ENCODE measurements around the gene ISL1.
A peak's percentile ranks its signal among the peaks of the same experiment; 100 is the strongest.

The ISL1 gene

DNA sequence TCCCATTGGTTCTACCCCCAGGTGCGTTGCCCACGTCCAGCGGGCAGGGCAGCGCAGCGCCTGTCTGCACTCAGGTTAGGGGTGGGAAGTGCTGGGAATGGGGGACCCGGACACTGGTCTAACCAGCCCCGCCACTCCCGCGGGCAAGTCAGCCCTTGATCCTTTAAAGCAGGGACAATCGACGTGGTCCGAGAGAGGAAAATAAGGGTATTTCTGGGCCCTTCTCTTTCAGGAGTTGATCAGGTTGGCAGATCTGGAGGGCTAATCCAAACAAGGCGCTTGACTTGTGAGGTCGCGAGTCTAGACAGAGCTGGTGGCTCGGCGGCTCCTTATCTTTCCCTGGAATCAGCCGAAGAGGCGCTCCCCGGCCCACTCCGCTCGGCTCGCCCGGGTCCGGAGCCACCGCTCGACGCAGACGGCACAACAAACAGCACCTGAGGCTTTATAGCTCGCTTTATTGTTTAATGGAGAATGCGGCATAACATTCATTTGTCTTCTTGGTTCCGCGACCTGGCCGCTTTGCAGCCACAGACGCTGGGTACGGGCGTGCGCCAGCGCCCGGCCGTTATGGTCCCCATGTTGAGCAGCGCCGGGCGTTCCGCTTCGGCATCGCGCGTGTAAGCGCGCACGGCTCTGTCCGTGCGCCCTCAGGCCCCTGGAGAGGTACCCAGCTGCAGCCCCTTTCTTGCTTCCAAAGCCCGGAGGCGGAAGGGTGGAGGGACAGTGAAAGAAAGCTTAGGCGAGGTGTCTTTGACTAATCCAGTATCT is 15.8 kb downstream of the ISL1 start:
- Histone ChIP-seq H3K4me1 (ENCODE audit: control insufficient read depth, low read depth, low read length) (peaks cover 7% of the 10 kb centered on the region), H2BK5ac (ENCODE audit: low read length) (no peak overlapping the region), H3K4me2 (ENCODE audit: low read length) (peak overlapping the region; percentile 91), H3K18ac (ENCODE audit: low read length) (peak overlapping the region; percentile 34), H3K27me3 (ENCODE audit: insufficient read depth, low read length, poor library complexity) (peaks cover 10% of the 10 kb centered on the region), H3K4ac (ENCODE audit: low read depth, low read length) (no peak overlapping the region), H3K56ac (ENCODE audit: low read length) (peak overlapping the region; percentile 77), H2AK5ac (ENCODE audit: low read length) (no peak overlapping the region), H4K5ac (ENCODE audit: low read length) (no peak overlapping the region), H4K8ac (ENCODE audit: low read depth, low read length) (no peak overlapping the region), H3K36me3 (ENCODE audit: control insufficient read depth, insufficient read depth, low read length) (no peaks in the 10 kb centered on the region), H3K23ac (ENCODE audit: low read length) (no peak overlapping the region), H2BK15ac (replicated peaks; ENCODE audit: low read depth) (no peak overlapping the region), H3K79me2 (ENCODE audit: control insufficient read depth, insufficient read depth, low read length) (no peaks in the 10 kb centered on the region), H3K9ac (ENCODE audit: low read length) (peak overlapping the region; percentile 47), H3K27ac (ENCODE audit: low read depth, low read length) (no peak overlapping the region), H2BK120ac (ENCODE audit: low read depth, low read length) (no peak overlapping the region), H3K79me1 (ENCODE audit: low read length) (no peaks in the 10 kb centered on the region), H3K4me3 (ENCODE audit: low read length) (peak overlapping the region; percentile 25)
- DNase-seq = peak; percentile 71
- no CpG with 5 or more reads among the region's 57 CpGs for WGBS (ENCODE audit: extremely low coverage, insufficient coverage, low lambda C conversion rate)

DNA sequence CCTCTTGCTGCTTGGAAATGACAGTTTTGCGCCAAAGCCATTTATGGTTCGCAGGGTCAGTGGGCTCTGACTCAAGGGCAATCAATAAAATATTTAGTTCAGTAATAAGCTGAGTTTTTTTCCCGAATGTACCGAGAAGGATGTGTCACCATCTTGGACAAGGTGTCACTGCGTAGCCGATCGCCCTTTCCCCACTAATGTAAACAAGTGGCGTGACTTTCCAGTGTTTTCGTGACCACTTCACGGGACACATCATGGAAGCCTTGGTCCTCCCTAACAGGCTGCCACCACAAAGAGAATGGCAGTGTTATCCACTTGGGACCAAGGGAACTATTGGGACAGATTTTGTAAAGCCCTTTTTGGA is 16.4 kb downstream of the ISL1 start:
- peak overlapping the region; percentile 25 for H3K4me3 ChIP-seq (ENCODE audit: low read length)
- no peak overlapping the region for H4K8ac ChIP-seq (ENCODE audit: low read depth, low read length)
- no peak overlapping the region for H3K4ac ChIP-seq (ENCODE audit: low read depth, low read length)
- H3K23ac ChIP-seq (ENCODE audit: low read length) = no peak overlapping the region
- H3K27me3 ChIP-seq (ENCODE audit: insufficient read depth, low read length, poor library complexity) = peaks cover 10% of the 10 kb centered on the region
- H2BK15ac ChIP-seq (replicated peaks; ENCODE audit: low read depth) = no peak overlapping the region
- no peak for DNase-seq
- H3K36me3 ChIP-seq (ENCODE audit: control insufficient read depth, insufficient read depth, low read length) = no peaks in the 10 kb centered on the region
- H2BK120ac ChIP-seq (ENCODE audit: low read depth, low read length) = no peak overlapping the region
- H3K56ac ChIP-seq (ENCODE audit: low read length) = peak overlapping the region; percentile 77
- H3K4me1 ChIP-seq (ENCODE audit: control insufficient read depth, low read depth, low read length) = peaks cover 7% of the 10 kb centered on the region
- H2AK5ac ChIP-seq (ENCODE audit: low read length) = no peak overlapping the region
- H3K18ac ChIP-seq (ENCODE audit: low read length) = no peak overlapping the region
- H3K4me2 ChIP-seq (ENCODE audit: low read length) = peak overlapping the region; percentile 91
- no peak overlapping the region for H2BK5ac ChIP-seq (ENCODE audit: low read length)
- no peak overlapping the region for H3K27ac ChIP-seq (ENCODE audit: low read depth, low read length)
- H3K79me2 ChIP-seq (ENCODE audit: control insufficient read depth, insufficient read depth, low read length) = no peaks in the 10 kb centered on the region
- no CpG with 5 or more reads among the region's 10 CpGs for WGBS (ENCODE audit: extremely low coverage, insufficient coverage, low lambda C conversion rate)
- H4K5ac ChIP-seq (ENCODE audit: low read length) = no peak overlapping the region
- peak overlapping the region; percentile 47 for H3K9ac ChIP-seq (ENCODE audit: low read length)
- H3K79me1 ChIP-seq (ENCODE audit: low read length) = no peaks in the 10 kb centered on the region

DNA sequence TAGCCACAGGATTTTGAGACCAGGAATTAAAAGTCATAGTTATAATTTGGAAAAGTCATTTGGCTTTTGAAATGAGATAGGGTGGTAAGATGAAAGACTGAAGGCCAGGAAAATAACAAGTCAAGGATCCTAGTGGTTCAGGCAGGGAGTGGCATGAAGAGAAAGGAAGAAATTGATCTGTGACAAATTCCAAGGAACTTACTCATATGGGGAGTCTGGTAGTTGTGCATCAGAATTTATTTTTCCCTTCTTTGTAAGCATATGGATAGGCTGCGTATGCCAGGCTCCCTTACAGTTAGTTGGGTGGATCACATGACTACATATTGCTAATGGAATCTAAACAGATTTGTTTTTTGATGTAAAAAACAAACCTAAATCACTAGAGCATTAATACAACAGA is 21.0 kb downstream of the ISL1 start:
- Histone ChIP-seq H4K8ac (ENCODE audit: low read depth, low read length) (no peak overlapping the region), H3K79me1 (ENCODE audit: low read length) (no peaks in the 10 kb centered on the region), H2BK15ac (replicated peaks; ENCODE audit: low read depth) (no peak overlapping the region), H2BK120ac (ENCODE audit: low read depth, low read length) (no peak overlapping the region), H2AK5ac (ENCODE audit: low read length) (no peak overlapping the region), H3K27ac (ENCODE audit: low read depth, low read length) (no peak overlapping the region), H3K4me3 (ENCODE audit: low read length) (no peak overlapping the region), H2BK5ac (ENCODE audit: low read length) (no peak overlapping the region), H3K4ac (ENCODE audit: low read depth, low read length) (no peak overlapping the region), H3K56ac (ENCODE audit: low read length) (no peak overlapping the region), H3K79me2 (ENCODE audit: control insufficient read depth, insufficient read depth, low read length) (no peaks in the 10 kb centered on the region), H3K36me3 (ENCODE audit: control insufficient read depth, insufficient read depth, low read length) (no peaks in the 10 kb centered on the region), H3K4me1 (ENCODE audit: control insufficient read depth, low read depth, low read length) (peaks cover 3% of the 10 kb centered on the region), H3K27me3 (ENCODE audit: insufficient read depth, low read length, poor library complexity) (peaks cover 2% of the 10 kb centered on the region), H4K5ac (ENCODE audit: low read length) (no peak overlapping the region), H3K9ac (ENCODE audit: low read length) (no peak overlapping the region), H3K4me2 (ENCODE audit: low read length) (no peak overlapping the region), H3K23ac (ENCODE audit: low read length) (no peak overlapping the region), H3K18ac (ENCODE audit: low read length) (no peak overlapping the region)
- peak; percentile 34 for DNase-seq
- no CpG with 5 or more reads among the region's 1 CpG for WGBS (ENCODE audit: extremely low coverage, insufficient coverage, low lambda C conversion rate)

DNA sequence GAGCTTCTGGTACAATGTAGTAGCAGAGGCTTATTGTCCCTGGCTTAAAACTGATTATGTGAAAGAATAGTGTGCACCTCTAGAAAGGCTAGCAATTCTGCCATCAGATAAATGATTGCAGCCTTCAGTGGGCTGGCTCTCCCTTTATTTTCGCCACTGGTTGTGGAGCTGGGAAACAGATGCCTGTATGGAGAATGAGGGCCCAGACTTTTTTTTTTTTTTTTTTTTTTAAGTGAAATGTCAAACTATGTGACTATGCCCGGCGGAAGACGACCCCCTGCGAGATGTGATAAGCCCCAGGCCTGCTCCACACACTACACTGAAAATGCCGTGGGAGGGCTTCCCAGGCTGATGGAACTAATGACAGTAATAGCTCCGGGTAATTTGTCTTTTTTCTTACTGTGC is 28.7 kb downstream of the ISL1 start:
- no CpG with 5 or more reads among the region's 7 CpGs for WGBS (ENCODE audit: extremely low coverage, insufficient coverage, low lambda C conversion rate)
- no peak overlapping the region for H4K5ac ChIP-seq (ENCODE audit: low read length)
- H3K4me3 ChIP-seq (ENCODE audit: low read length) = no peak overlapping the region
- no peak overlapping the region for H2AK5ac ChIP-seq (ENCODE audit: low read length)
- no peaks in the 10 kb centered on the region for H3K36me3 ChIP-seq (ENCODE audit: control insufficient read depth, insufficient read depth, low read length)
- H3K23ac ChIP-seq (ENCODE audit: low read length) = no peak overlapping the region
- no peak overlapping the region for H3K27ac ChIP-seq (ENCODE audit: low read depth, low read length)
- H3K56ac ChIP-seq (ENCODE audit: low read length) = no peak overlapping the region
- H2BK5ac ChIP-seq (ENCODE audit: low read length) = no peak overlapping the region
- H3K79me1 ChIP-seq (ENCODE audit: low read length) = no peaks in the 10 kb centered on the region
- H3K4me1 ChIP-seq (ENCODE audit: control insufficient read depth, low read depth, low read length) = no peaks in the 10 kb centered on the region
- no peak overlapping the region for H2BK120ac ChIP-seq (ENCODE audit: low read depth, low read length)
- no peaks in the 10 kb centered on the region for H3K27me3 ChIP-seq (ENCODE audit: insufficient read depth, low read length, poor library complexity)
- no peak overlapping the region for H4K8ac ChIP-seq (ENCODE audit: low read depth, low read length)
- H2BK15ac ChIP-seq (replicated peaks; ENCODE audit: low read depth) = no peak overlapping the region
- H3K4me2 ChIP-seq (ENCODE audit: low read length) = no peak overlapping the region
- H3K79me2 ChIP-seq (ENCODE audit: control insufficient read depth, insufficient read depth, low read length) = no peaks in the 10 kb centered on the region
- H3K9ac ChIP-seq (ENCODE audit: low read length) = no peak overlapping the region
- H3K4ac ChIP-seq (ENCODE audit: low read depth, low read length) = no peak overlapping the region
- no peak for DNase-seq
- no peak overlapping the region for H3K18ac ChIP-seq (ENCODE audit: low read length)

DNA sequence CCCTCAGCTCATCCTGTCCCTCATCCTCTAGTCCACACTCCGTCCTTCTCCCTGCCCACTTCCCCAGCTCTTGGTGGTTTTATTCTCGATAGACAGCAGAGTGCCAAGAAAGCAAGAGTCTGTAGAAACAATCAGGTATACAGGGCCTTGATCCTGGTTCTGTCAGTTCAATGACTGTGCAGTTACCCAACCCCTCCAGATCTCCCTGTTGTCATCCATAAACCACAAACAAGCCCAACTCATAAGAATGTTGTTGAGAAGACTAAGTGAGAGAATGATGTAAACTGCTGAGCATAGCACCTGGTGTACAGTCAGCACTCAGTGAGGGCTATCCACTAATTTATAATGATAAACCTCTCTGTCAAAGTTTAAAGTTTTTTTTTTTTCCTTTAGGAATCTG is 31.3 kb downstream of the ISL1 start:
- H4K5ac ChIP-seq (ENCODE audit: low read length) = no peak overlapping the region
- no peak overlapping the region for H3K4ac ChIP-seq (ENCODE audit: low read depth, low read length)
- no peak overlapping the region for H3K27ac ChIP-seq (ENCODE audit: low read depth, low read length)
- DNase-seq = no peak
- H4K8ac ChIP-seq (ENCODE audit: low read depth, low read length) = no peak overlapping the region
- H3K9ac ChIP-seq (ENCODE audit: low read length) = no peak overlapping the region
- no peak overlapping the region for H3K18ac ChIP-seq (ENCODE audit: low read length)
- no peaks in the 10 kb centered on the region for H3K79me1 ChIP-seq (ENCODE audit: low read length)
- no peak overlapping the region for H2BK120ac ChIP-seq (ENCODE audit: low read depth, low read length)
- no peaks in the 10 kb centered on the region for H3K36me3 ChIP-seq (ENCODE audit: control insufficient read depth, insufficient read depth, low read length)
- WGBS (ENCODE audit: extremely low coverage, insufficient coverage, low lambda C conversion rate) = no CpG with 5 or more reads among the region's 2 CpGs
- H3K27me3 ChIP-seq (ENCODE audit: insufficient read depth, low read length, poor library complexity) = no peaks in the 10 kb centered on the region
- H3K56ac ChIP-seq (ENCODE audit: low read length) = no peak overlapping the region
- no peak overlapping the region for H2BK15ac ChIP-seq (replicated peaks; ENCODE audit: low read depth)
- H2AK5ac ChIP-seq (ENCODE audit: low read length) = no peak overlapping the region
- no peak overlapping the region for H3K4me3 ChIP-seq (ENCODE audit: low read length)
- H3K23ac ChIP-seq (ENCODE audit: low read length) = no peak overlapping the region
- H3K4me1 ChIP-seq (ENCODE audit: control insufficient read depth, low read depth, low read length) = no peaks in the 10 kb centered on the region
- no peaks in the 10 kb centered on the region for H3K79me2 ChIP-seq (ENCODE audit: control insufficient read depth, insufficient read depth, low read length)
- no peak overlapping the region for H3K4me2 ChIP-seq (ENCODE audit: low read length)
- no peak overlapping the region for H2BK5ac ChIP-seq (ENCODE audit: low read length)

DNA sequence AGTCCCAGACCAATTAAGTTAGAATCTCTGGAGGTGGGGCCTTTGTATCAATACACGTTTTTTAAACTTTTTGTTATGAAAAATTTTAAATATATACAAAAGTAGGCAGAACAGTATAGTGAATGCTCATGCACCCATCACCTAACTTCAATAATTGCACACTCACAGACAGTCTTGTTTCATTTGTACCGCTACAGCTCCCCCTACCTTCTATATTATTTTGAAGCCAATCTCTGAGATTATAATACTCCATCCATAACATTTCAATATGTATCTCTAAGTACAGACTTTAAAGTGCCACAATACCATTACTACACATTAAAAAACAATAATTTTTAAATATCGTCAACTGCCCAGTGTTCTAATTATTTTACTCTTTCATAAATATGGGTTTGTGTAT is 32.9 kb downstream of the ISL1 start:
- WGBS (ENCODE audit: extremely low coverage, insufficient coverage, low lambda C conversion rate) = 100% methylated on average over 1 of the region's 3 CpGs
- H3K4me2 ChIP-seq (ENCODE audit: low read length) = no peak overlapping the region
- H3K36me3 ChIP-seq (ENCODE audit: control insufficient read depth, insufficient read depth, low read length) = no peaks in the 10 kb centered on the region

More for the DNA sequence above, 32.9 kb downstream of the ISL1 start:
- Histone ChIP-seq H4K5ac (ENCODE audit: low read length) (no peak overlapping the region), H4K8ac (ENCODE audit: low read depth, low read length) (no peak overlapping the region), H3K9ac (ENCODE audit: low read length) (no peak overlapping the region), H2BK120ac (ENCODE audit: low read depth, low read length) (no peak overlapping the region), H3K18ac (ENCODE audit: low read length) (no peak overlapping the region), H3K79me1 (ENCODE audit: low read length) (no peaks in the 10 kb centered on the region), H3K4me1 (ENCODE audit: control insufficient read depth, low read depth, low read length) (no peaks in the 10 kb centered on the region), H3K4ac (ENCODE audit: low read depth, low read length) (no peak overlapping the region), H3K4me3 (ENCODE audit: low read length) (no peak overlapping the region), H2BK15ac (replicated peaks; ENCODE audit: low read depth) (no peak overlapping the region), H3K27me3 (ENCODE audit: insufficient read depth, low read length, poor library complexity) (no peaks in the 10 kb centered on the region), H2BK5ac (ENCODE audit: low read length) (no peak overlapping the region), H3K79me2 (ENCODE audit: control insufficient read depth, insufficient read depth, low read length) (no peaks in the 10 kb centered on the region), H3K23ac (ENCODE audit: low read length) (no peak overlapping the region), H2AK5ac (ENCODE audit: low read length) (no peak overlapping the region), H3K56ac (ENCODE audit: low read length) (no peak overlapping the region), H3K27ac (ENCODE audit: low read depth, low read length) (no peak overlapping the region)
- no peak for DNase-seq
